Measurements from ENCODE around the gene AKIP1.

DNA sequence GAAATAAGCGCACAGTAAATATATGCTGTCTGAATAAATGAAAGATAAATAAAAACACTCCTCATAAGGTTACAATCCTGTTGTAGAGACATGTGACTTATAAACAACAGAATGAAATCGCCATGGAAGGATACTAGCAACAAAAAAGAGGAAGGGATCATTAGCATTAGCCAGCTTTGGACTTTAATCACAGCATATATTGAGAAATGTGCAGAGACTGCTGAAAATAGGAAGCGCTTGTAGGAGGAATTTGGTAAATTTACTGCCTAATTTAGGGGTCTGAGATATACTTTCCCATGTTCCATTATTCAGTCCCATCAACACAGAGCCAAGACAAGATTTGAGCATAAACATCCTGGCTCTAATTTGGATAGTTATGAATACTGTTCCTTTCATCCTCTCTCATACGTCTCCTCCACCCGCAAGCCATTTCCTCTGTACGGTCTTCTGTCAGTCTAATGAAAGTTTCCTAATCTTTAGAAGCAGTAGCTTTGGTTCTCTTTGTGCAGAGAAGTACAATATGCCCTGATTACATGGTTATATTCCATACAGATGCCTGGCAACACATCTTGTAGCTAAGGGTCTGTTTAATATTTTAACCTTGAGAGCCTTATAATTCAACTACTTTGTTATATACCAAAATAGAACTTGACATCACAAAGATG lies 37.1 kb upstream of the AKIP1 start:
- TF ChIP-seq, protein P1, sequence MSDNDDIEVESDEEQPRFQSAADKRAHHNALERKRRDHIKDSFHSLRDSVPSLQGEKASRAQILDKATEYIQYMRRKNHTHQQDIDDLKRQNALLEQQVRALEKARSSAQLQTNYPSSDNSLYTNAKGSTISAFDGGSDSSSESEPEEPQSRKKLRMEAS (CRISPR knock-in tag; IDR thresholded peaks at IDR 0.05) = no peak
- TF ChIP-seq, protein P2, sequence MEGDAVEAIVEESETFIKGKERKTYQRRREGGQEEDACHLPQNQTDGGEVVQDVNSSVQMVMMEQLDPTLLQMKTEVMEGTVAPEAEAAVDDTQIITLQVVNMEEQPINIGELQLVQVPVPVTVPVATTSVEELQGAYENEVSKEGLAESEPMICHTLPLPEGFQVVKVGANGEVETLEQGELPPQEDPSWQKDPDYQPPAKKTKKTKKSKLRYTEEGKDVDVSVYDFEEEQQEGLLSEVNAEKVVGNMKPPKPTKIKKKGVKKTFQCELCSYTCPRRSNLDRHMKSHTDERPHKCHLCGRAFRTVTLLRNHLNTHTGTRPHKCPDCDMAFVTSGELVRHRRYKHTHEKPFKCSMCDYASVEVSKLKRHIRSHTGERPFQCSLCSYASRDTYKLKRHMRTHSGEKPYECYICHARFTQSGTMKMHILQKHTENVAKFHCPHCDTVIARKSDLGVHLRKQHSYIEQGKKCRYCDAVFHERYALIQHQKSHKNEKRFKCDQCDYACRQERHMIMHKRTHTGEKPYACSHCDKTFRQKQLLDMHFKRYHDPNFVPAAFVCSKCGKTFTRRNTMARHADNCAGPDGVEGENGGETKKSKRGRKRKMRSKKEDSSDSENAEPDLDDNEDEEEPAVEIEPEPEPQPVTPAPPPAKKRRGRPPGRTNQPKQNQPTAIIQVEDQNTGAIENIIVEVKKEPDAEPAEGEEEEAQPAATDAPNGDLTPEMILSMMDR (IDR thresholded peaks at IDR 0.05) = no peak
- TF ChIP-seq ELF4 (CRISPR knock-in tag; IDR thresholded peaks at IDR 0.05; ENCODE audit: low read depth) = no peak
